Nephron (organoid): ENCODE data around the gene HCST.

Source experiments
- H3K27ac Mint-ChIP-seq, 3 experiments: 2 replicates each; pipeline ENCODE4 v1.8.0; 2020; ENCODE audit warnings: mixed read lengths in 3 of 3, mild to moderate bottlenecking in 2 of 3, moderate library complexity in 1 of 3
- H3K27me3 Mint-ChIP-seq: 2 replicates; pipeline ENCODE4 v1.8.0; 2021; ENCODE audit warnings: low read depth, mild to moderate bottlenecking, moderate library complexity, mixed read lengths
- H3K36me3 Mint-ChIP-seq: 2 replicates; pipeline ENCODE4 v1.8.0; 2020; ENCODE audit warnings: low read depth, mixed read lengths
- H3K4me1 Mint-ChIP-seq: 2 replicates; pipeline ENCODE4 v1.8.0; 2020; ENCODE audit warnings: mixed read lengths
- H3K4me3 Mint-ChIP-seq, 3 experiments: 2 replicates each; pipeline ENCODE4 v1.8.0; 2020; ENCODE audit warnings: mild to moderate bottlenecking in 3 of 3, mixed read lengths in 3 of 3, moderate library complexity in 2 of 3
- H3K9me3 Mint-ChIP-seq: 2 replicates; pipeline ENCODE4 v1.8.0; 2020; ENCODE audit warnings: mixed read lengths
- TF ChIP-seq, protein P1 (sequence below), 3 experiments: fragments of 200-600 bp; sonication (generic); IDR thresholded peaks; one replicate each; pipeline ENCODE4 v1.5.0; 2021; ENCODE audit warnings: antibody characterized with exemption in 3 of 3; ENCODE audit not compliant: unreplicated experiment in 3 of 3

HCST gene, protein sequence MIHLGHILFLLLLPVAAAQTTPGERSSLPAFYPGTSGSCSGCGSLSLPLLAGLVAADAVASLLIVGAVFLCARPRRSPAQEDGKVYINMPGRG

DNA sequence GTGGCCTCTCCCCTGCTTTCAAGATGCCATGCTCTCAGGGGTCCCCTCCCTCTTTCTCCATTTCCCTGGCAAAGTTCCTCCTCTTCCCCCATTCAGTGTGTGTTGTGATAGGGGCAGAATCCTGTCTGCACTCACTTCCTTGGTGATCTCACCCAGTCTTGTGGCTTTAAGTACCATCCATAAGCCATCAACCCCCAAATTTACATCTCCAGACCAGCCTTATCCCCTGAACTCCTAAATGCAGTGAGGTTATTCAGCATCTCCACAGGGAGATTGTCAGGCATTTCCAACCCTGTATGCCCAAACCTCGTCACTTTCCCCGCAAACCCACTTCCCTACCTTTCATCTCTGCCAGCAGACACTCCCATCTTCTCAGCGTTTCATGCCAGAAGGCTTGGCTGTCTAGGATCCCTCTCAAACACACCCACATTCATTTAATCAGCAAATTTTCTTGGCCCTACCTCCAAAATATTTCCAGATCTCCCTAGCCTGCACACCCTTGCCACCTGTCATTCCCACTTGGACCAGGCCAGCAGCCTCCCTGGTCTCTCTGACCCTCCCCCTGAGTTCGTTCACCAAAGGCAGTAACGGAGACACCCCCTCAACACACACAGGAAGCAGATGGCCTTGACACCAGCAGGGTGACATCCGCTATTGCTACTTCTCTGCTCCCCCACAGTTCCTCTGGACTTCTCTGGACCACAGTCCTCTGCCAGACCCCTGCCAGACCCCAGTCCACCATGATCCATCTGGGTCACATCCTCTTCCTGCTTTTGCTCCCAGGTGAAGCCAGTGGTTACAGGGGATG is at the start of gene HCST:
TSS of gene HCST (plus strand) at position 676 of the 808 bp plus-strand sequence. CDS start at position 741, 65 bp downstream.
- no peaks in the 10 kb centered on the region for H3K9me3 Mint-ChIP-seq
- H3K4me1 Mint-ChIP-seq: peaks cover 14% of the 10 kb centered on the region
- no peaks in the 10 kb centered on the region for H3K36me3 Mint-ChIP-seq
- peak within 1 kb of the TSS; percentile 80 to 97 (median 97) for H3K4me3 Mint-ChIP-seq
- H3K27me3 Mint-ChIP-seq: peaks cover 19% of the 10 kb centered on the region
- peak within 1 kb of the TSS in 2 of 3 experiments; percentile 23 to 83 for H3K27ac Mint-ChIP-seq
- TF ChIP-seq, protein P1, sequence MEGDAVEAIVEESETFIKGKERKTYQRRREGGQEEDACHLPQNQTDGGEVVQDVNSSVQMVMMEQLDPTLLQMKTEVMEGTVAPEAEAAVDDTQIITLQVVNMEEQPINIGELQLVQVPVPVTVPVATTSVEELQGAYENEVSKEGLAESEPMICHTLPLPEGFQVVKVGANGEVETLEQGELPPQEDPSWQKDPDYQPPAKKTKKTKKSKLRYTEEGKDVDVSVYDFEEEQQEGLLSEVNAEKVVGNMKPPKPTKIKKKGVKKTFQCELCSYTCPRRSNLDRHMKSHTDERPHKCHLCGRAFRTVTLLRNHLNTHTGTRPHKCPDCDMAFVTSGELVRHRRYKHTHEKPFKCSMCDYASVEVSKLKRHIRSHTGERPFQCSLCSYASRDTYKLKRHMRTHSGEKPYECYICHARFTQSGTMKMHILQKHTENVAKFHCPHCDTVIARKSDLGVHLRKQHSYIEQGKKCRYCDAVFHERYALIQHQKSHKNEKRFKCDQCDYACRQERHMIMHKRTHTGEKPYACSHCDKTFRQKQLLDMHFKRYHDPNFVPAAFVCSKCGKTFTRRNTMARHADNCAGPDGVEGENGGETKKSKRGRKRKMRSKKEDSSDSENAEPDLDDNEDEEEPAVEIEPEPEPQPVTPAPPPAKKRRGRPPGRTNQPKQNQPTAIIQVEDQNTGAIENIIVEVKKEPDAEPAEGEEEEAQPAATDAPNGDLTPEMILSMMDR (IDR thresholded peaks at IDR 0.05; ENCODE audit: unreplicated experiment in 3 of 3): no peak

DNA sequence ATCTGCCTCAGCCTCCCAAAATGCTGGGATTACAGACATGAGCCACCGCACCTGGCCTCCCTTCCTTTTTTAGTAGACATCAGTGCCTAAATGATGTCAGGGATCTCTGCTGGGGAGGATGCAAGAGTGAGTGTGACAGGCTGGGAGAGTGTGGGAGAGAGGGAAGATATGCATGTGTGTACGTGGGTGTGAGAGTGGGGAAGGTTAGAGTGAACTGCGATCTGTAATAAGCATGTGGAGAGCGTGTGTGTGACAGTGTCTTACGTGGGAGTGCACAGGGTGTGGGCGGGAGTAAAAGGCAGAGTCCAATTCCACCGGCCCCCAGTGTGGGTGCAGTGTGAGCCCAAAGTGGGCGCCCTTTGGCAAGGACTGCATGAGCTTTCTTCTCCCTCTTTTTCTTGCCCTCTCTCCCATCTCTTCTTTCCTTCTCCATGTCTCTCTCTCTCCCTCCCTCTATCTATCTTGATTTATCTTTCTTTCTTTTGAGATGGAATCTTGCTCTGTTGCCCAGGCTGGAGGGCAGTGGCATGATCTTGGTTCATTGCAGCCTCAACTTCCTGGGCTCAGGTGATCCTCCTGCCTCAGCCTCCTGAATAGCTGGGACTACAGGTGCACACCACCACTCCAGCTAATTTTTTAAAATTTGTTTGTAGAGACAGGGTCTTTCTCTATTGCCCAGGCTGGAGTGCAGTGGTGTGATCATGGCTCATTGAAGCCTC is 49.1 kb upstream of the HCST start:
- peaks cover 3% of the 10 kb centered on the region for H3K36me3 Mint-ChIP-seq
- peaks cover 50% of the 10 kb centered on the region for H3K27me3 Mint-ChIP-seq
- TF ChIP-seq, protein P1 (IDR thresholded peaks at IDR 0.05; ENCODE audit: unreplicated experiment in 3 of 3): no peak
- H3K27ac Mint-ChIP-seq: peak overlapping the region; percentile 12 to 92 (median 54)
- no peaks in the 10 kb centered on the region for H3K9me3 Mint-ChIP-seq
- peak overlapping the region; percentile 22 to 88 (median 39) for H3K4me3 Mint-ChIP-seq
- peaks cover 28% of the 10 kb centered on the region for H3K4me1 Mint-ChIP-seq

DNA sequence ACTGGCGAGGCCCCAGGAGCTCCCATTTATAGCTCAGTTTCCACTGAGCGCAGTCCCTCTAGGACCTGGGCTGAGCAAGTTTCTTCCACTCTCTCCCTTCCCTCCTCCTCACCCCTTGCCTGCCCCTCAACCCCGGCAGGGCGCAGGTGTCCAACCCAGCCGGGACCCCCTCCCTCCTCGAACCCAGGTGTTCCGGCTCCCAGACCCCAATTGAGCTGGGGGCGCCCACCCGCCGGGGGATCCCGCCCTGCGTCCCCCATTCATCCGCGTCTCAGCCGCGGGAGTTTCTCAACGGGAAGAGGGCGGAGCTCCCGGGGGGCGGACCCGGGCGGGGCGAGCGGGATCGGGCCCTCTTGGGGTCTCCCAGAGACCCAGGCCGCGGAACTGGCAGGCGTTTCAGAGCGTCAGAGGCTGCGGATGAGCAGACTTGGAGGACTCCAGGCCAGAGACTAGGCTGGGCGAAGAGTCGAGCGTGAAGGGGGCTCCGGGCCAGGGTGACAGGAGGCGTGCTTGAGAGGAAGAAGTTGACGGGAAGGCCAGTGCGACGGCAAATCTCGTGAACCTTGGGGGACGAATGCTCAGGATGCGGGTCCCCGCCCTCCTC is 45.7 kb upstream of the HCST start, which contains the start of gene KIRREL2:
TSS of gene KIRREL2 (plus strand) at position 366 of the 604 bp plus-strand sequence. CDS start at position 575, 209 bp downstream.
- peak within 1 kb of the TSS in 2 of 3 experiments; percentile 94 to 98 for H3K27ac Mint-ChIP-seq
- peak within 1 kb of the TSS; percentile 84 to 95 (median 84) for H3K4me3 Mint-ChIP-seq
- H3K27me3 Mint-ChIP-seq: peaks cover 69% of the 10 kb centered on the region
- TF ChIP-seq, protein P1 (IDR thresholded peaks at IDR 0.05; ENCODE audit: unreplicated experiment in 3 of 3): no peak
- no peaks in the 10 kb centered on the region for H3K9me3 Mint-ChIP-seq
- peaks cover 4% of the 10 kb centered on the region for H3K36me3 Mint-ChIP-seq
- peaks cover 28% of the 10 kb centered on the region for H3K4me1 Mint-ChIP-seq

DNA sequence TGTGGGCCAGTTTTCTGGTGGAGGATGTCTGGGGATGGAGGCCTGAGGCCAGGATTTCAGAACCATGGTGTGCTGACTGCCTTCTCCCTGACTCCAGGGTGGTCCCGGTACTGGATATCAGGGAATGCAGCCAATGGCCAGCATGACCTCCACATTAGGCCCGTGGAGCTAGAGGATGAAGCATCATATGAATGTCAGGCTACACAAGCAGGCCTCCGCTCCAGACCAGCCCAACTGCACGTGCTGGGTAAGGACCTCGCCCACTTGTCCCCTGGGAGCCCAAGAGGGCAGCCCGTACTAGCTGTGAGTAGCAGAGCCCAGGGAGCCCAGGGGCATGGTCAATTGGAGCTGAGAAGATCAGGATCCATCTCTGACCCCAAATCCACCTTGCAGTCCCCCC is 44.0 kb upstream of the HCST start:
- Mint-ChIP-seq H3K27me3 (peaks cover 76% of the 10 kb centered on the region), H3K9me3 (no peaks in the 10 kb centered on the region), H3K27ac (no peak overlapping the region), H3K4me3 (peak overlapping the region; percentile 69 to 95 (median 84)), H3K36me3 (peaks cover 10% of the 10 kb centered on the region), H3K4me1 (peaks cover 17% of the 10 kb centered on the region)
- TF ChIP-seq, protein P1 (IDR thresholded peaks at IDR 0.05; ENCODE audit: unreplicated experiment in 3 of 3): no peak

DNA sequence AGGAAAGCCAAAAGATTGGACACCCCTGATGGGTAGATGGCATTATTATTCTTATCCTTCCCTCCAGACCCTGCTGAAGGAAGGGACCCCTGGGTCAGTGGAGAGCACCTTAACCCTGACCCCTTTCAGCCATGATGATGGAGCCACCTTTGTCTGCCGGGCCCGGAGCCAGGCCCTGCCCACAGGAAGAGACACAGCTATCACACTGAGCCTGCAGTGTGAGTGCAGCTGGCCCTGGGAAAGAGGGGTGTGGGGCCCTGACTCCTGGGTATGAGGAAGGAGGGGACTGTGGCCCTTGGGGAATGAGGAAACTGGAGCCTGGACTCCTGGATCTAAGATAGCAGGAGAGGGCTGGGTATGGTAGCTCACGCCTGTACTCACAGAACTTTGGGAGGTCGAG is 42.9 kb upstream of the HCST start:
- Mint-ChIP-seq H3K9me3 (no peaks in the 10 kb centered on the region), H3K4me3 (peak overlapping the region in 1 of 3 experiments; percentile 26), H3K4me1 (peaks cover 15% of the 10 kb centered on the region), H3K27ac (no peak overlapping the region), H3K36me3 (peaks cover 10% of the 10 kb centered on the region), H3K27me3 (peaks cover 85% of the 10 kb centered on the region)
- TF ChIP-seq, protein P1 (IDR thresholded peaks at IDR 0.05; ENCODE audit: unreplicated experiment in 3 of 3): no peak
